SU-DHL-6 (cell line): ENCODE data around the gene CAPN5.

Experiments used
- H2AFZ ChIP-seq: fragments of 200-600 bp; sonication (generic); 2 replicates; pipeline ENCODE4 v1.6.1; 2014; ENCODE audit warnings: low read depth, mild to moderate bottlenecking, moderate library complexity, mixed read lengths, antibody characterized with exemption, low read length; ENCODE audit not compliant: severe bottlenecking
- H3F3A ChIP-seq: fragments of 200-600 bp; shearing (Covaris generic); 2 replicates; pipeline ENCODE4 v1.6.0; 2016; ENCODE audit warnings: antibody characterized with exemption, mild to moderate bottlenecking; ENCODE audit not compliant: insufficient read depth
- H3K27ac ChIP-seq: fragments of 200-600 bp; sonication (generic); 2 replicates; pipeline ENCODE4 v1.5.1; 2016; ENCODE audit warnings: low read depth, mild to moderate bottlenecking, low read length, moderate library complexity, mixed read lengths
- H3K27me3 ChIP-seq: fragments of 200-600 bp; sonication (generic), shearing (Covaris generic); 2 replicates; pipeline ENCODE4 v1.6.0; 2014; ENCODE audit warnings: mild to moderate bottlenecking, low read length
- H3K36me3 ChIP-seq: fragments of 200-600 bp; sonication (generic); 2 replicates; pipeline ENCODE4 v1.6.1; 2014; ENCODE audit warnings: mild to moderate bottlenecking, low read length, mixed read lengths
- H3K4me2 ChIP-seq: fragments of 300-600, 200-600 bp; shearing (Covaris generic), sonication (generic); 2 replicates; pipeline ENCODE4 v1.6.0; 2014; ENCODE audit warnings: low read length, low read depth, mild to moderate bottlenecking; ENCODE audit not compliant: poor library complexity, severe bottlenecking
- H3K4me3 ChIP-seq: fragments of 200-600 bp; sonication (generic); 2 replicates; pipeline ENCODE4 v1.5.1; 2014; ENCODE audit warnings: antibody characterized with exemption, low read length, mild to moderate bottlenecking, mixed read lengths; ENCODE audit not compliant: insufficient read depth, poor library complexity, severe bottlenecking
- H3K79me2 ChIP-seq: fragments of 200-600 bp; sonication (generic); 2 replicates; pipeline ENCODE4 v1.6.1; 2014; ENCODE audit warnings: mild to moderate bottlenecking, low read length, moderate library complexity; ENCODE audit not compliant: insufficient read depth
- H3K9ac ChIP-seq: fragments of 200-600 bp; sonication (generic); 2 replicates; pipeline ENCODE4 v1.7.0; 2014; ENCODE audit warnings: mild to moderate bottlenecking, low read length
- H3K9me2 ChIP-seq: fragments of 200-600 bp; sonication (generic); replicated peaks from 2 replicates; pipeline ENCODE4 v1.6.1; 2014; ENCODE audit warnings: low read length; ENCODE audit not compliant: insufficient read depth
- H3K9me3 ChIP-seq: fragments of 200-600 bp; sonication (generic); 2 replicates; pipeline ENCODE4 v1.6.1; 2014; ENCODE audit warnings: low read length, mixed read lengths; ENCODE audit not compliant: insufficient read depth
- H4K20me1 ChIP-seq: fragments of 200-600 bp; sonication (generic); 2 replicates; pipeline ENCODE4 v1.6.1; 2014; ENCODE audit warnings: low read depth, mild to moderate bottlenecking, antibody characterized with exemption, low read length, moderate library complexity, mixed read lengths
- EZH2phosphoT487 ChIP-seq: fragments of 200-600 bp; sonication (generic), shearing (Covaris generic); conservative IDR thresholded peaks from 2 replicates; pipeline ENCODE4 v1.6.1; 2018; ENCODE audit warnings: mild to moderate bottlenecking, antibody characterized with exemption, low read length, moderate library complexity, mixed read lengths
- TF ChIP-seq, protein P1 (sequence below): fragments of 200-600 bp; sonication (generic); IDR thresholded peaks from one replicate; pipeline ENCODE4 v1.5.1; 2017; ENCODE audit warnings: antibody characterized with exemption, mild to moderate bottlenecking, low read length, moderate library complexity; ENCODE audit not compliant: insufficient read depth, poor library complexity, severe bottlenecking

Gene CAPN5

GRCh38 chr11:77042111-77042726, 24.6 kb upstream of the CAPN5 start:
- Histone ChIP-seq H3K36me3 (no peaks in the 10 kb centered on the region), H3K4me2 (no peak overlapping the region), H4K20me1 (no peaks in the 10 kb centered on the region), H3K9me3 (no peaks in the 10 kb centered on the region), H3F3A (peaks cover 8% of the 10 kb centered on the region), H2AFZ (no peak overlapping the region), H3K9me2 (no peaks in the 10 kb centered on the region), H3K27ac (no peak overlapping the region), H3K79me2 (no peaks in the 10 kb centered on the region), H3K9ac (no peak overlapping the region), H3K4me3 (no peak overlapping the region), H3K27me3 (no peaks in the 10 kb centered on the region)
- TF ChIP-seq, protein P1, sequence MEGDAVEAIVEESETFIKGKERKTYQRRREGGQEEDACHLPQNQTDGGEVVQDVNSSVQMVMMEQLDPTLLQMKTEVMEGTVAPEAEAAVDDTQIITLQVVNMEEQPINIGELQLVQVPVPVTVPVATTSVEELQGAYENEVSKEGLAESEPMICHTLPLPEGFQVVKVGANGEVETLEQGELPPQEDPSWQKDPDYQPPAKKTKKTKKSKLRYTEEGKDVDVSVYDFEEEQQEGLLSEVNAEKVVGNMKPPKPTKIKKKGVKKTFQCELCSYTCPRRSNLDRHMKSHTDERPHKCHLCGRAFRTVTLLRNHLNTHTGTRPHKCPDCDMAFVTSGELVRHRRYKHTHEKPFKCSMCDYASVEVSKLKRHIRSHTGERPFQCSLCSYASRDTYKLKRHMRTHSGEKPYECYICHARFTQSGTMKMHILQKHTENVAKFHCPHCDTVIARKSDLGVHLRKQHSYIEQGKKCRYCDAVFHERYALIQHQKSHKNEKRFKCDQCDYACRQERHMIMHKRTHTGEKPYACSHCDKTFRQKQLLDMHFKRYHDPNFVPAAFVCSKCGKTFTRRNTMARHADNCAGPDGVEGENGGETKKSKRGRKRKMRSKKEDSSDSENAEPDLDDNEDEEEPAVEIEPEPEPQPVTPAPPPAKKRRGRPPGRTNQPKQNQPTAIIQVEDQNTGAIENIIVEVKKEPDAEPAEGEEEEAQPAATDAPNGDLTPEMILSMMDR: no peak
- TF ChIP-seq EZH2phosphoT487: no peak

GRCh38 chr11:77044356-77044755, 22.4 kb upstream of the CAPN5 start:
- Histone ChIP-seq H3K27me3 (no peaks in the 10 kb centered on the region), H3K36me3 (no peaks in the 10 kb centered on the region), H3K9ac (no peak overlapping the region), H2AFZ (no peak overlapping the region), H3K4me3 (no peak overlapping the region), H3K79me2 (no peaks in the 10 kb centered on the region), H3K4me2 (no peak overlapping the region), H3K9me3 (no peaks in the 10 kb centered on the region), H3K27ac (no peak overlapping the region), H3K9me2 (no peaks in the 10 kb centered on the region), H3F3A (peaks cover 9% of the 10 kb centered on the region), H4K20me1 (no peaks in the 10 kb centered on the region)
- TF ChIP-seq EZH2phosphoT487: no peak
- TF ChIP-seq, protein P1: no peak

DNA sequence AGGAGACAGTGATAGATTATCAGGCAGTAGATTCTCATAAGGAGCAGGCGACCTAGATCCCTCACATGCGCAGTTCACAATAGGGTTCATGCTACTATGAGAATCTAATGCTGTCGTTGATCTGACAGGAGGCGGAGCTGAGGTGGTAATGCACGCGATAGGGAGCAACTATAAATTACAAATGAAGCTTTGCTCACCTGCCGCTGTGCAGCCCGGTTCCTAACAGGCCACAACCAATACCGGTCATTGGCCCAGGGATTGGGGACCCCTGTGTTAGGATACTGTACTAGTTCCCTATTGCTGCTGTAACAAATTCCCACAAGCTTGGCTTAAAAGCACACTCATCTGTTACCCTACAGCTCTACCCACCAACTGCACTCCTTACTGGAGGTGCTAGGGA, 21.9 kb upstream of the CAPN5 start:
- no peak overlapping the region for H3K9ac ChIP-seq
- no peak overlapping the region for H3K4me3 ChIP-seq
- peaks cover 9% of the 10 kb centered on the region for H3F3A ChIP-seq
- H3K27me3 ChIP-seq: no peaks in the 10 kb centered on the region
- H2AFZ ChIP-seq: no peak overlapping the region
- no peaks in the 10 kb centered on the region for H3K79me2 ChIP-seq
- no peak overlapping the region for H3K27ac ChIP-seq
- H3K9me2 ChIP-seq: no peaks in the 10 kb centered on the region
- H3K4me2 ChIP-seq: no peak overlapping the region
- H3K36me3 ChIP-seq: no peaks in the 10 kb centered on the region
- H4K20me1 ChIP-seq: no peaks in the 10 kb centered on the region
- TF ChIP-seq, protein P1: no peak
- no peak for TF ChIP-seq EZH2phosphoT487
- H3K9me3 ChIP-seq: no peaks in the 10 kb centered on the region
